GM19468 (cell line): ENCODE measurements around the gene MAD1L1.

Experiments
- ATAC-seq: cut with Tn5 transposase; IDR thresholded peaks from one replicate; pipeline ENCODE4 v1.9.1; 2021; ENCODE audit warnings: mild to moderate bottlenecking, moderate library complexity, moderate number of reproducible peaks; ENCODE audit not compliant: unreplicated experiment; ENCODE audit errors: extremely low read depth

The MAD1L1 gene

GRCh38 chr7:2186166-2186565 is 46.6 kb downstream of the MAD1L1 start:
- ATAC-seq, result no peak

GRCh38 chr7:2185715-2186114 is 47.0 kb downstream of the MAD1L1 start:
- ATAC-seq, result no peak

- no peak for ATAC-seq
These were observed 50.3 kb downstream of the MAD1L1 start for GRCh38 chr7:2182461-2182860.

GRCh38 chr7:2181077-2181854 is 51.5 kb downstream of the MAD1L1 start:
- ATAC-seq, result no peak

GRCh38 chr7:2180081-2180480 is 52.7 kb downstream of the MAD1L1 start:
- no peak for ATAC-seq

GRCh38 chr7:2175514-2175913 is 57.2 kb downstream of the MAD1L1 start:
- ATAC-seq, result no peak

- ATAC-seq, result no peak
These were observed 57.7 kb downstream of the MAD1L1 start for GRCh38 chr7:2175091-2175490.

GRCh38 chr7:2173189-2173827 is 59.4 kb downstream of the MAD1L1 start:
- ATAC-seq, result no peak

- ATAC-seq, result no peak
These were observed 60.2 kb downstream of the MAD1L1 start for GRCh38 chr7:2172311-2173188.

GRCh38 chr7:2171855-2172254 is 60.9 kb downstream of the MAD1L1 start:
- no peak for ATAC-seq

- ATAC-seq, result no peak
These were observed 61.9 kb downstream of the MAD1L1 start for GRCh38 chr7:2170576-2171521.

- ATAC-seq, result no peak
These were observed 62.7 kb downstream of the MAD1L1 start for GRCh38 chr7:2169923-2170575.

GRCh38 chr7:2168615-2169311 is 64.0 kb downstream of the MAD1L1 start:
- ATAC-seq, result no peak

GRCh38 chr7:2166625-2167280 is 66.0 kb downstream of the MAD1L1 start:
- ATAC-seq, result no peak

GRCh38 chr7:2165610-2166594 is 66.8 kb downstream of the MAD1L1 start:
- peak; percentile 32 for ATAC-seq

- ATAC-seq, result no peak
These were observed 67.5 kb downstream of the MAD1L1 start for GRCh38 chr7:2165239-2165609.

- ATAC-seq, result no peak
These were observed 68.1 kb downstream of the MAD1L1 start for GRCh38 chr7:2164646-2165045.
